Stimulated activated CD8-positive, alpha-beta memory T cell treated with anti-CD3 and anti-CD28 coated beads, Interleukin-7, amount 100 ng/mL, for 48 hours (primary cell): ENCODE results near the gene RD3L.
"Not testable (repeated sequence)": the region's sequence is repeated elsewhere in the genome, so short reads cannot be mapped to it uniquely, and the experiment has no call there.

Experiments
- DNase-seq, 2 donors: peaks; one replicate each; pipeline ENCODE4 v3.0.0-alpha.2; 2020; ENCODE audit warnings: low read depth in 1 of 2; ENCODE audit errors: extremely low read depth in 1 of 2

RD3L gene

DNA sequence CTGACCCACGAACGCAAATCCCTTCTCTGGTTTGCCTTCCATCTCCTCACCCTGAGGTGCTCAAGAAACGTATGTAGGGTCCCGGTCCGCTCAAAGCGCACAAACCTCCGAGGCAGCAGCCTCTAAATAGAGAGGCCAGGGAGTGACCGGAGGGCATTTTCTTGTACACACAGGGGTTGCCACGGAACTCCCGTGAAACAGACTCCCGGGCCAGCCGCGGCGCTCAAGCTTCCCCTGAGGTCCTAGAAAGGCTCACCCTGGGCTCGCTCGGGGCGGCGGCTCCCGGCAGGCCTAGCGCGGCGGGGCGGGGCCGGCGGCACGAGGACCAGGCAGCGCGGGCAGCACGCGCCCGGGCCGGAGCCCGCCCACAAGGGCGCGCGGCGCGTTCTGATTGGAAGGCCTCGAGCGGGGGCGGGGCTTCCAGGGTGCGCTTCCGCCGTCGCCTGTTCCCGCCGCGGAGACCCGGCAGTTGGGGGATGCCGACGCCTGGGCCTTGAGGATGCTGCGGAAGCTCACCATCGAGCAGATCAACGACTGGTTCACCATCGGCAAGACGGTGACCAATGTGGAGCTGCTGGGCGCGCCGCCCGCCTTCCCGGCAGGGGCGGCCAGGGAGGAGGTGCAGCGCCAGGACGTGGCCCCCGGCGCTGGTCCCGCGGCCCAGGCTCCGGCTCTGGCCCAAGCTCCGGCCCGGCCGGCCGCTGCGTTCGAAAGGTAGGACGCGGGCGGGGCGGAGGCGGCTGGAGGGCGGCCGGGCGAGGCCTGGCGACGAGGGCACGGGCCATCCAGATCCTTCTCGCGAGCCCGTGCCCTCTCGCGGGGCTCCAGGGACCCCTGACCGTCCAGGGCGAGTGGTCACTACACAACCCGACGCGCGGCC lies 14.1 kb downstream of the RD3L start, which contains the start of gene TDRD9:
Gene TDRD9, plus strand, starts transcription at position 446 of the 880 bp plus-strand sequence. Its CDS starts 54 bp downstream, at position 500.
- DNase-seq = no peak

DNA sequence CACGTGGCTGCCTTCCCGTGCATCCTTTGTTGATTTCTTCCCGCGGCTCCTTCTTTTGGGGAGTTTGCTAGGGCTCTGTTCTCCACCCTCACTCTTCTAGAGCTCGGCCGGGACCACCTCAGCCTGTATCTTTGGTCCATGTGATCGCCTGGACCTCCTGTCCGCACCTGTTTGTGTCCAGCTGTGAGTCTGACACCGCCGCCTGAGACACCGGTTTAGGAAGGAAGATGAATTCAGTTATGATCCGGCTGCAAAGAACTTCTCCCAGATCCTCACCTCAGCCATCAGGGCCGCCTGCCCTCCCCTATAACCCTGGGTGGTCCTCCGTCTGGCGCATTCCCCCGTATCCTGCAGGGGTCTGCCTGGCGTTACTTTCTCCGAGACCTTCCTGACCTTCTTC lies 14.8 kb downstream of the RD3L start:
- DNase-seq = no peak

DNA sequence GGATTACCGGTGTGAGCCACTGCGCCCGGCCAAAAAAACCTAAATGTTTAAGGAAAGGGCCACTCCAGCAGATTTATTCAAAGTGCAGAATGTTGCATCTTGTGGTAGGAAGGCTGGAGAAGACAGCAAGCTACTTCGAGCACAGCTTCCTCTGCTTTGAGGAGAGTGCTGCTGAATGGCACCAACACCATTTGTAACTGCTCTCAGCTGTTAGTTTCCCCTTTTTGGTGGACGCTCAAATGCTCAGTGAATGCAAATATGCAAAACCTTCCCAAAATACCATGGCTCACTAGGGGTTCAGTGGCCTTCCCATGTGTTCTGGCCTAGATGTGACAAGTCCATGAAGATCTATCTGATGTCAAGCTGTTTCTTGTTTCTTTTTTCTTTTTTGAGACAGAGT lies 17.0 kb downstream of the RD3L start:
- DNase-seq = no peak

DNA sequence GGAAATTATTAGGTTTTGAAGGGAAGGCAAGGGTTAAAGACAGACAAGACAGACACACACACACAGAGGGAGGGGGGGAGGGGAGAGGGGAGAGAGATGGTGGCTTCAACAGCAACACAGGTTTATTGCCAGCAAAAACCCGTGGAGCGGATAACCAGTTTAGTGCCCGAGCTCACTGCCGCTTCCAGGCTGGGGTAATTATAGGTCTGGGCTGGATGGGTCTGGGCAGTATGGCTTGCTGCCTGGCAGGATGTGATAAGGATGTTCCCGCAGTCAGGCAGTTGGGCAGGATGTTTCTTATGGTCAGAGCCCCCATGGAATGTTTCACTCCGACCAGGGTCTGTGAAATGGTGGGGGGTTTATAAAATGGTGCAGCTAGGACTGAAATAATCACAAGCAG lies 18.5 kb downstream of the RD3L start:
- no peak for DNase-seq

DNA sequence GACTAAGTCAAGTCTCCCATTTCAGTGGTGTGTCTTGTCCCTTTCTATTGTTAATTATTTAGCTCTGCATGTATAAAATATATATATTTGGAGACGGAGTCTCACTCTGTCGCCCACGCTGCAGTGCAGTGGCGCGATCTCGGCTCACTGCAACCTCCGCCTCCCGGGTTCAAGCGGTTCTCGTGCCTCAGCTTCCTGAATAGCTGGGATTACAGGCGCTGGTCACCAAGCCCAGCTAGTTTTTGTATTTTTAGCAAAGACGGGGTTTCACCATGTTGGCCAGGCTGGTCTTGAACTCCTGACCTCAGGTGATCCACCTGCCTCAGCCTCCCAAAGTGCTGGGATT lies 20.5 kb downstream of the RD3L start:
- DNase-seq = not testable (repeated sequence)

DNA sequence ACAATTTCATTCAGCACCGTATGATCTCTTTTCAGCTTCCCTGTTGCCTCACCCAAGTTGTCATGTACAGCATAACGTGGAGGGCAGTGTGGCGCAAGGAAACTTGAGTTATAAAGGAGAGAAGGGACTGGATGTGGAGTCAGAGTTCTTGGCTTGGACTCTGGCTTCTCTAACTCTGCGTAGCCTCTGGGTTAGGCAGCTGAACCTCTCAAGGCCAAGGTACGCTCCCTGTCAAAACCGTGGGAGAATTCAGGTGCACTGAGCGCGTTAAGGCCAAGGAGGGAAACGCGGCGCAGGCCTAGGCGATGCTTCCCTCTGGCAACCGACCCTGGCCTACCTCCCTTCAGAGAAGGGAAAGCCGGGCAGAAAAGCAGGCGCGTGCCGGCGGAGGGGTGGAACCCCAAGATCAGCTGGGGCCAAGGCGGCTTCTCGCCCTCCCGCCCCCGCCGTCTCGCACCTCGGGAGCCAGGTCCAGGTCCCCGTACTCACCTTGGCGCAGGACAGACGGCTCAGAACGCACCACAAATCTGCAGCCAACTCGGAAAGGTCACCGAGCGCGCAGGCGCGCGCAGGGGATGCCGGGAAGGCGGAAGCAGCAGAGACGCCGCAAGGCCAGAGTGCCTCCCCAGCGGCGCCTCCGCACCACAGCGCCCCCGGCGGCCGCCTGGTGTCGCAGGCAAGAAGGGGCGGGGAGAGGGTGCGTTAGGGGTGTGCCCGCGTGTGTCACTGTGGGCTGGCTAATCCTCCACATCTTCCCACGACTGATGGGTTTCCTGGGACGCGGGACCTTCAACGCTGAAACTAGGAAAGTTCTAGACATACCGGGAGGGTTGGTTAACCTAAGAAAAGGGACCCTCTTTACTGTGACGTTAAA lies 21.1 kb downstream of the RD3L start:
- peak; percentile 86 to 91 for DNase-seq

DNA sequence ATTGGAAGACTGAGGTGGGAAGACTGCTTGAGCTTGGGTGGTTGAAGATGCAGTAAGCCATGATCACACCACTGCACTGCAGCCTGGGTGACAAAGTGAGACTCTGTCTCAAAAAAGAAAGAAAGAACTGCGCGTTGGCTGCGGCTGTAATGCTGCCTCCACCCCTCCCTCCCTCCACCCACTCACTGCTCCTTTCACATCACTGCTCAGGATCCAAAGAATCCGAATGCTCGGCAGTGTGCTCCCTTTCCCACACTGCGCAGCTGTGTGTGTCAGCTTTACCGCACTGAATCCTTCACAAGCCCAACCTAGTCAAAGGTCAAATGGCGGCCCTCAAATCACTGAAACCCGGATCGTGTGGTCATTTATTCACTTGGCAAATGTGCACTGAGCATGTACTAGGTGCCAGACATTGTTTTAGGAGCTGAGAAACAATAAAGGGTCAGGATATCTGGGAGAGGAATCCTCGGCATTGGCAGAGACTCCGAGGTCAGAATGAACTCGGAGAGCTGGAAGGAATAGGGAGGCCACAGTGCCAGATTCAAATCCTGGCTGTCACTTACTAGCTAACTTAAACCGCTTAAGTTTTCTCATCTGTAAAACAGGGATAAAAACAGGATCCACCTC lies 25.6 kb downstream of the RD3L start:
- DNase-seq = no peak

DNA sequence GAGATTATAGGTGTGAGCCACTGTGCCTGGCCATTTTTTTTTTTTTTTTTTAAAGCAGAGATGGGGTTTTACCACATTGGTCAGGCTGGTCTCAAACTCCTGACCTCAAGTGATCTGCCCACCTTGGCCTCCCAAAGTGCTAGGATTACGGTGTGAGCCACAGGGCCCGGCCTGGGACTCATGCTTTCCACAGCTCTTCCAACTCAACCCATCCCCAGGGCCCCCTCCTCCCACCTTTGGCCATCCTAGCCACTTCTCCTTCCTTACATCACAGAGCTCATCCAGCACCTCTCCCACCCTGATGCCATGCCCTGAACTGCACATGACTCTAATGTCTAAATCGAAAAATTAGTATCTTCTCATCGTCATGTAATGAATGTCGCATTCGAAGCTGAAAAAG lies 26.7 kb downstream of the RD3L start:
- DNase-seq = no peak

DNA sequence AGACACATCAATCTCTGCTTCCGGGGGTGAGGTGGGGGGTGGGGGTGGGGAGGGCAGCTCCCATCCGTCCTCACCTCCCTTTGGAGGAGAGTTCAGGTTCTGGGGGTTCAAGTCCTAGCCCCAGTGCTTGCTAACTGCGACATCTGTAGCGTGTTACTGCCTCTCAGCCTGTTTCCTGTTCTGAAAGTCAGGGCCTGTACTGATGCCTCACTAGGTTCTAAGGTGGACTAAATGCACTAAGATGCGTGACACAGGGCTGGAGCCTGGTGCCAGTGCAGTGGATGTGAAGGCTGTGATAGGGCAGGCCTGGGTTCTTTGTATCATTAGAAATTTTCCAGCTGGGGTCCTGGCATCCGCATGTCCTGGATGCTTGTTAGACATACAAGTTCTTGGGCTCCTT lies 31.3 kb downstream of the RD3L start:
- no peak for DNase-seq

DNA sequence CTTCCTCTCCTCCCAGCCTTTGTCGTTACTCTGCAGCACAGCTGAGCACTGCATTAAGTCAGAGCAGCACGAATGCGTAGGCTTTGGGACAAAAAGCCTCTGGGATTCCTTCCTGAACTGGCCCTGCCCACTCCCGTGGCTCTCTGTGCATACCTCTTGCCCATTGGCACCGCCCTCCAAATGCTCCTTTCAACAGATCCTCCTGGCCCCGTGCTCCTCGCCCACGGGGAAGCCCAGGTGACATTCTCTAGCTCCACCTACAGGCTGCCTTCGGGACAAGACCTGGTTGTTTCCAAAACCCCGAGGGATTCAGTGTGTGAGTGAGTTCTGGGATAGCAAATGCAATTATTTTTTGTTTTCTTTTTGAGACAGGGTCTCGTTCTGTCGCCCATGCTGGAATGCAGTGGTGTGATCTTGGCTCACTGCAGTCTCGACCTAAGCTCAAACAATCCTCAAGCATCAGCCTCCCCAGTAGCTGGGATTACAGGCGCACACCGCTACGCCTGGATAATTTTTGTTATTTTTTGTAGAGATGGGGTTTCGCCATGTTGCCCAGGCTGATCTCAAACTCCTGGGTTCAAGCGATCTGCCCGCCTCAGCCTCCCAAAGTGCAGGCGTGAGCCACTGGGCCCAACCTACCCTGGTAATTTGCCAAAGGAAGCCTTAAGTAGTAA lies 31.9 kb downstream of the RD3L start:
- peak; percentile 30 to 65 for DNase-seq

DNA sequence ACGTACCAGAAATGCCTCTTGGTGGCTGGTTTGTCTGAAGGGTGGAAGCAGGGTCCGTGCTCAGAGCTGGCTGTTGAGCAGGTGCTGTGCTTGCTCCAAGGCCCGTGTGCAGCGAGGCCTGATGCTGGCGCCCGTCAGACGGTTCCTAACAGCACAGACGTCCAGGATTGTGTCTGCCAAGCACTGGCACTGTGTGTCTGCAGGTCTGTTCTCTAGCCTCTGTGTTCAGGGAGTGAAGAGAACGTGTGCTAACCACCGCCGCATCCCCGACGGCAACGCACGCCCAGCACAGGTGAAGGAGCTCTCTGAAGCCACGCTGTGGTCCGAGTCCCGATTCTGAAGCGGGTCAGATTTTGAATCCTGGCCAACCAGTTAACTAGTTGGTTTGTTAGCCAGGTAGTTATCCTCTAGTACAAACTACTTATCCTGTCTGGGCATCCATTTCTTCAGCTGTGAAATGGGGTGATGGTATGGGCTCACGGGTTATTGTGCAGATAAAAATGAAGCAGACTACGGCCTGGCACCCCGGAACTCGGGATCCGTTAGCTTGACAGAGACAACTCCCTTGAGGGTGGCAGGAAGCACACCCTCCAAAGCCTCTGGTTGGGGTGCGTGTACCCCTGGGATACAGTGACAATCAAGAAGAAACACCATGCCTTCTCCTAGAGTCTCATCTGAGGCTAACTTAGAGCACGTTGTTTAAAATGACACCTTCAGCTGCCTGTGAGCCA lies 32.6 kb downstream of the RD3L start:
- DNase-seq = no peak

DNA sequence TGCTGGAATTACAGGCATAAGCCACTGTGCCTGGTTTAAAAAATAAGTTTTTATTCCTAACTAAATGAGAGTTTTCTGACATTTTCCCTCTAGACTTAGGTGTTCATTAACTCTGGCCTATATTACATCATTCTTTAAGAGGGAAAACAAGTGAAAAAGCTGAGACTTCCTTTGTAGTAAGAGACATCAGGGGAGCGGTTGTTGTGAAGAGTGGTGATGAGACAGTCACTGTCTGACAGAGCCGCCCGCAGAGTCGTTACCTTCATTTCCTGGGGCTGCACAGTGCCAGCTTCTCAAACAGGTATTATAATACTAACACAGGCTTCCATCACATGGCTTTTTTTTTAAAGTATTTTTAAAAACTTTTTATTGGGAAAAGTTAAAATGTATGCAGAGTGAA lies 33.7 kb downstream of the RD3L start:
- DNase-seq = no peak

DNA sequence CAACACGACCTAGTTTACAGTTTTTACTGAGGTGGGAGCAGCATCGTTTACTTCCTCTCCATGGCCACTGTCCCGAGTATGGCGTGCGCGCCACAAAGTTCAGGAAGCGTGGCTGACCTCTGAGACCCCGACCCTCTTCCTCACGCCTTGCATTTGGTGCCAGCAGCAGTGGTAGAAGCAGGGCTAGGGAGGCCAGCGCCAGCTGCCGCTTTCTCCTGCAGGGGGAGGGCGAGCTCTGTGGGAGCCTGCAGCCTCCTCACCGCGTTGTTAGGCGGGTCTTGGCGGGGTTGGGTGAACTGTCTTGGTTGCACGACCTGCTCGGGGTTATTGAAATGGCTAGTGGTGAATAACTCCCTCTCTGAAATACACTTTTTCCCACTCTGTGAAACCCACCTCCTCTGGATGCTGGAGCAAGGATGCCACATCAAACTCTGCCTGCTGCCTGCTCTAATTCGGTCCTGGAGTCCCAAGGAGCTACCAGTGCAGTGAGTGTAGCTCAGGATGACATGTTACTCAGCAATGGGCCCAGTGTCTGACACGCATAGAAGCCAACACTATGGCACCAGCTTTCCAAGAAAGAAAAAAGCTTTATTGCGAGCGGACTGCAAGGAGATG lies 36.4 kb downstream of the RD3L start:
- no peak for DNase-seq

DNA sequence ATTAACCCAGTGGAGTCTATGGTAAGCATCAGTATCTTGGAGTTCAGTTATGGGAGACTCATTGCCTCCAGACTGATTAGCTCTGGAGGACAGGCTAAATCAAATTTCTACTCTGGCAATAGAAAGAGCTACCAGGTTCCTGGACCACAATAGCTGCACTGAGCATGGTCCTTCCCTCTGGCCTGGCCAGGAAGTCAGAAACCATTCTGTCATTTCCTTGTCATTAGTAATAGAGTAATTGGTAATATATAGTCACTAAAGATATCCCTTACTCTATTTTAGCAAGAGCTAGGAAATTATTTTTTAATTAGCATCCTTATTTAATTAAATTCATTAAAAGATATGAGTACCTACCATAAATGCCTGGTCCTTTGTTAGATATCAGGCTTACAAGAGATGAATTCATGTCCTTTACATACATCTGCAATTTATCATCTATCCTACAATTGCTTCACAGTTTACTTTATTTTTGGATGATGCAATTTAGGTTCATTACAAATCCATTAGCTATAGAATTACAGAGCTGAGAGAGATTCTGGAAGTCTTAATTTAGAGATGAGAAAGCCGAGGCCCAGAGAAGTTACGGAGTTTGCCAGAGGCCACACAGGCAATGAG lies 37.7 kb downstream of the RD3L start:
- DNase-seq = no peak

DNA sequence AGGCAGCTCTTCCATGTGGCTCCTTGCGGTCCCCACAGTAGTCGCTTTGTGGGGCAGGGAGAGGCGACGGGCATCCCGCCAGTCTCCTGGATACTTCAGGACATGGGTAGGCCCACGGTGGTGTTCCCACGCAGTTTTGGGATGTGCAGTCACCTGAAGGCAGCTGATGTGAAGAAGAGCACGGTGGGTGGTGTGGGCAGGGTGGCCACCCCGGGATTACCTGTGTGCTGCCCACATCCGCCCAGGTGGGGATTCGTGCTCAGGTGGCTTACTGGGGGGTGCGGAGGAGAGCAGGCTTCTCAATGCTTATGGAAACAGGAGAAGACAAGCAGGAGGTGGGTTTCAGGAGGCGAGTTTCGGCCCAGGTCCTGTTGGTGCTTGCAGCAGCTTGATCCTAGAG lies 42.5 kb downstream of the RD3L start:
- DNase-seq = no peak

DNA sequence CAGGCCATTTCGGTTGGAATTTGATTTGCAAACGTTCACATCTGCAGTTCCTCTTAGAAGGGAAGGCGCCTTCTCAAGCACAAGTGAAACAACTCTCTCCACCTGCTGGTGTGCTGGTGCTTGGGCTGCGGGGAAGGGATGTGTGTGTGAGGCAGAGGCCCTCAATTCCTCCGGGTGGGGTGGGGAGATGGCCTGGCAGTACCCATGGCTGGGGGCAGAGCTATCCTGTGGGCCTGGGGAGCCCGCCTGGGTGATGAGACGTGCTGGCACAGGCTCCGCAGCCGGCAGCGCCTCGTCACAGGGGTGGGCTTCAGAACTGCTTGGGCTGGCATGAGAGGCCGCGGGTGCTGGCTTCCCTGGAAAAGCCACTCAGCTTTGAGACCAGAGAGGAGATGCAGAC lies 43.0 kb downstream of the RD3L start:
- no peak for DNase-seq

DNA sequence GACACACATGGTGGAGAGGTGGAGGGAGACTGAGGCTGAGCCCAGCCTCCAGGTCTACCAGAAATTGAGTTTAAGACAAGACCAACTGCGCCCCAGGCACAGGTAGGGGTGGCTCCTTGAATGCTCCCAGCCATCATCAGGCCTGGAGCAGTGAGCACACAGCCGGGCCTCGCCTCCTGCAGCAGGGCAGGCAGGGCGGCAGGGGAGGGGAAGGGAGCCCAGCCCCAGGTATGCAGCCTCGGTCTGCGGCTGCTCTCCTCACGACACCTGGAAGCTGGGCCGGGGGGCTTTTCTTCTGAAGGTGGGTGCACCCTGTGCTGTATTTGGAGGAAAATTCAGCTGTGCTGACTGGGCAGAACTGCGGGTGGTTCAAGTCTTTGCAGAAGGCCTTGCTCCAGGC lies 43.6 kb downstream of the RD3L start:
- no peak for DNase-seq

DNA sequence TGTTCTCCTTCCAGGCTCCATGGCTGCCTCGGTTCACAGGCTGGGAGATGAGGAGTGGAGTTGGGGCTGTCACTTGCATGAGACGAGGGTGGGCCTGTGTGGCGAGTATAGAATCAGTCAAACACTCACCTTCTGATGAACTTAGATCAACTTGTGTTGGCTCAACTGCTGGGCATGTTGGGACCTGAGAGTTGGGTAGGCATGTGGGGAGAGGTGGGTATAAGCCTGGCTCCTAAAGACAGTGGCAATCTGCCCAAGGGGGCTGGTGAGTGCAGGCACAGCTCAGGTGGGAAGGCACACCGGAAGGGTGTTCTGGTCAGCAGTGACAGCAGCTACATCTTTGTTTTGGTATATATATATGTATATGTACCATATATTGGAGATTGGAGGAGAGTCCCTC lies 44.1 kb downstream of the RD3L start:
- no peak for DNase-seq
